GM12878 (cell line): Measurements from ENCODE around the gene GALNTL6. TPM values are rescaled to one million over a fixed set of nuclear protein-coding genes. Genes with fewer than 3 reads are reported as not detected.

Source experiments
- ATAC-seq: fragments of 200-7000 bp; cut with Tn5 transposase; 3 replicates; pipeline ENCODE4 v1.9.1; 2020; ENCODE audit warnings: mild to moderate bottlenecking, moderate library complexity
- BruUV-seq: library from RNA; stranded (reverse); fragments of 400-500 nt; replicated peaks from 2 replicates; lab custom pipeline; 2021; lab: Mats Ljungman, UMichigan
- CTCF ChIA-PET: fragments of 300-600 bp; sonication (Branson Sonifier 250); formaldehyde crosslinking; extraction: SDS; loops from one replicate; lab custom pipeline; 2021; ENCODE audit warnings: inconsistent platforms; lab: Yijun Ruan, JAX
- POLR2A ChIA-PET: fragments of 350-600 bp; formaldehyde crosslinking; extraction: SDS; loops from one replicate; lab custom pipeline; 2021; ENCODE audit warnings: inconsistent platforms; lab: Charles Lee
- RAD21 ChIA-PET: fragments of 300-600 bp; sonication (Branson Sonifier 250); formaldehyde crosslinking; loops from one replicate; lab custom pipeline; 2023; ENCODE audit warnings: antibody characterized with exemption; ENCODE audit not compliant: unreplicated experiment; lab: Charles Lee
- SMC1A ChIA-PET: fragments of 300-600 bp; sonication (Branson Sonifier 250); formaldehyde crosslinking; loops from one replicate; lab custom pipeline; 2023; ENCODE audit not compliant: unreplicated experiment, uncharacterized antibody; lab: Charles Lee
- DNase-seq: peaks from one replicate; pipeline ENCODE4 v3.0.0-alpha.2; 2011; ENCODE audit warnings: low read depth, low spot score
- FAIRE-seq: peaks from 3 replicates; lab custom pipeline; 2011; peaks lifted over from hg19 to GRCh38; lab: Jason Lieb, UNC
- H2AFZ ChIP-seq: 2 replicates; pipeline ENCODE4 v1.6.0; 2011; ENCODE audit warnings: low read depth, low read length, control low read depth; ENCODE audit not compliant: control insufficient read depth
- H3K27ac ChIP-seq: 2 replicates; pipeline ENCODE4 v1.5.1; 2011; ENCODE audit warnings: control low read depth; ENCODE audit not compliant: control insufficient read depth, insufficient read depth
- H3K27me3 ChIP-seq, 2 experiments: replicated peaks in 1 of 2; 2 replicates each; pipeline versions ENCODE4 v1.6.0 to v1.6.1; 2011; ENCODE audit warnings: low read length in 1 of 2; ENCODE audit not compliant: control insufficient read depth in 2 of 2, insufficient read depth in 2 of 2
- H3K36me3 ChIP-seq, 2 experiments: 2 replicates each; pipeline ENCODE4 v1.5.1; 2011; ENCODE audit warnings: low read length in 1 of 2; ENCODE audit not compliant: control insufficient read depth in 2 of 2, insufficient read depth in 2 of 2
- H3K4me1 ChIP-seq: 2 replicates; pipeline ENCODE4 v1.6.1; 2011; ENCODE audit warnings: mild to moderate bottlenecking, low read length, moderate library complexity, mixed read lengths; ENCODE audit not compliant: control insufficient read depth, insufficient read depth
- H3K4me2 ChIP-seq: 2 replicates; pipeline ENCODE4 v1.6.0; 2011; ENCODE audit warnings: control low read depth; ENCODE audit not compliant: control insufficient read depth, insufficient read depth
- H3K4me3 ChIP-seq: fragments of 200-600 bp; sonication (generic); 2 replicates; pipeline ENCODE4 v1.5.1; 2016
- H3K79me2 ChIP-seq: 2 replicates; pipeline ENCODE4 v1.6.0; 2011; ENCODE audit warnings: low read length; ENCODE audit not compliant: control insufficient read depth, insufficient read depth
- H3K9ac ChIP-seq: 2 replicates; pipeline ENCODE4 v1.8.0; 2011; ENCODE audit warnings: low read length, control low read depth, mixed read lengths; ENCODE audit not compliant: control insufficient read depth, insufficient read depth
- H3K9me3 ChIP-seq: replicated peaks from 3 replicates; pipeline ENCODE4 v1.5.1; 2011; ENCODE audit warnings: mild to moderate bottlenecking, low read length; ENCODE audit not compliant: control insufficient read depth, insufficient read depth
- H4K20me1 ChIP-seq: 2 replicates; pipeline ENCODE4 v1.6.0; 2011; ENCODE audit not compliant: control insufficient read depth, insufficient read depth
- FOS ChIP-seq: IDR thresholded peaks from 3 replicates; pipeline ENCODE4 v1.6.1; 2011; ENCODE audit warnings: borderline replicate concordance; ENCODE audit not compliant: insufficient read length; ENCODE audit errors: extremely low read depth
- HDGF ChIP-seq: fragments of 450-650 bp; IDR thresholded peaks from 2 replicates; pipeline ENCODE4 v1.6.1; 2016; ENCODE audit warnings: antibody characterized with exemption
- JUNB ChIP-seq: IDR thresholded peaks from 2 replicates; pipeline ENCODE4 v1.6.1; 2016; ENCODE audit warnings: antibody characterized with exemption, mild to moderate bottlenecking
- MTA3 ChIP-seq: IDR thresholded peaks from 2 replicates; pipeline ENCODE4 v1.6.1; 2012; ENCODE audit warnings: low read length, inconsistent platforms, borderline replicate concordance
- NR2C2 ChIP-seq: IDR thresholded peaks from 2 replicates; pipeline ENCODE4 v1.6.1; 2011; ENCODE audit warnings: borderline replicate concordance, low read depth; ENCODE audit not compliant: control insufficient read depth, insufficient read length
- PKNOX1 ChIP-seq: fragments of 450-650 bp; IDR thresholded peaks from 2 replicates; pipeline ENCODE4 v1.6.1; 2016; ENCODE audit warnings: mild to moderate bottlenecking
- POLR2A ChIP-seq: IDR thresholded peaks from 2 replicates; pipeline ENCODE4 v1.6.1; 2011; ENCODE audit warnings: low read depth, mild to moderate bottlenecking, low read length
- RCOR1 ChIP-seq: conservative IDR thresholded peaks from 2 replicates; pipeline ENCODE4 v1.6.1; 2012; ENCODE audit warnings: low read depth, low read length, improper control_type of control experiment
- REST ChIP-seq: IDR thresholded peaks from 2 replicates; pipeline ENCODE4 v1.6.1; 2012; ENCODE audit warnings: mild to moderate bottlenecking, low read depth, low read length
- SKIL ChIP-seq: fragments of 450-650 bp; IDR thresholded peaks from 2 replicates; pipeline ENCODE4 v1.6.1; 2017; ENCODE audit warnings: mild to moderate bottlenecking, low read depth, inconsistent platforms; ENCODE audit not compliant: poor library complexity, severe bottlenecking
- SMAD5 ChIP-seq: IDR thresholded peaks from 2 replicates; pipeline ENCODE4 v1.6.1; 2016; ENCODE audit warnings: antibody characterized with exemption, low read depth
- SP1 ChIP-seq: IDR thresholded peaks from one replicate; pipeline ENCODE4 v1.6.1; 2011; ENCODE audit warnings: low read depth, low read length
- SRF ChIP-seq, 2 experiments: IDR thresholded peaks; 2 replicates each; pipeline ENCODE4 v1.6.1; 2011; ENCODE audit warnings: low read depth in 2 of 2, low read length in 2 of 2, mild to moderate bottlenecking in 1 of 2, moderate library complexity in 1 of 2
- ZBTB33 ChIP-seq: fragments of 450-650 bp; IDR thresholded peaks from 2 replicates; pipeline ENCODE4 v1.6.1; 2017; ENCODE audit warnings: mild to moderate bottlenecking
- WGBS: methylation state at CpG from one replicate; pipeline ENCODE4 v1.1.6; 2016; ENCODE audit warnings: low lambda C conversion rate; ENCODE audit not compliant: insufficient replicate concordance, insufficient coverage; ENCODE audit errors: missing lambda C conversion rate; 5-methylcytosine and 5-hydroxymethylcytosine counted together
- in situ Hi-C: fragments of 300-500 bp; cut with MboI; formaldehyde crosslinking; loops from 9 replicates; pipeline ENCODE4 v1.14.3; 2018; ENCODE audit warnings: mixed read lengths
- intact Hi-C: fragments of 100-400 bp; cut with micrococcal nuclease; formaldehyde crosslinking; loops from one replicate; pipeline ENCODE4 v1.14.2; 2022; ENCODE audit not compliant: unreplicated experiment
- polyA plus RNA-seq, 11 experiments: library from polyadenylated mRNA; depleted of rRNA in 4 of 11; unstranded in 6 of 11; stranded (reverse) in 5 of 11; fragments of >200 nt; fragmentation: Nextera tagmentation in 4 of 11; fragmentation: Illumina TruSeq in 1 of 11; extraction: Ambion mirVana in 4 of 11; extraction: Trizol in 1 of 11; gene quantifications; 1 replicate in 1 of 11; 2 replicates in 10 of 11; pipeline versions ENCODE4 v1.2.1 to v1.2.3, GENCODE V29; 2011 to 2016; ENCODE audit warnings: inconsistent platforms in 2 of 11, missing spikeins in 2 of 11, low read depth in 1 of 11
- total RNA-seq, 4 experiments: library from RNA; depleted of rRNA in 3 of 4; stranded (reverse); fragments of >200 nt in 3 of 4; fragmentation: Illumina TruSeq in 1 of 4; extraction: Trizol in 1 of 4; gene quantifications; 2 replicates each; pipeline versions ENCODE4 v1.2.1 to v1.2.3, GENCODE V29; 2013 to 2021

Gene GALNTL6
- total and polyA plus RNA-seq, 10 of the 15 experiments (the other 5 are each of a cell fraction or from before 2014, with no cell fraction given), result 0.01 to 0.29 TPM; not detected in 8

- Histone ChIP-seq H3K36me3 (no peaks in the 10 kb centered on the region), H3K9ac (no peak overlapping the region), H2AFZ (no peak overlapping the region)
- WGBS, result 44% methylated on average over 5 of the region's 5 CpGs
- TF ChIP-seq RCOR1 (no peak), HDGF (no peak), SP1 (no peak), SKIL (no peak), POLR2A (no peak), FOS (no peak), PKNOX1 (no peak), MTA3 (no peak), JUNB (no peak), REST (no peak), ZBTB33 (no peak), SRF (IDR thresholded peaks at IDR 0.05; ENCODE audit: low read depth in 2 of 2, low read length in 2 of 2) (no peak), SMAD5 (no peak), NR2C2 (no peak)
- TF ChIP-seq, all 136 proteins: peak for 0
- H3K9me3 ChIP-seq, result no peaks in the 10 kb centered on the region
- in situ Hi-C loops (no loop called here), intact Hi-C loops (no loop called here)
- BruUV-seq, result no TSS peak
- RAD21 ChIA-PET, result no interaction called here
- no peak overlapping the region for H3K4me2 ChIP-seq
- H3K27ac ChIP-seq, result no peak overlapping the region
- SMC1A ChIA-PET, result no interaction called here
- H4K20me1 ChIP-seq, result no peaks in the 10 kb centered on the region
- no peaks in the 10 kb centered on the region for H3K79me2 ChIP-seq
- POLR2A ChIA-PET, result no interaction called here
- ATAC-seq (no peak), DNase-seq (no peak), FAIRE-seq (no peak)
- CTCF ChIA-PET, result no interaction called here
- H3K27me3 ChIP-seq, result no peaks in the 10 kb centered on the region
- no peaks in the 10 kb centered on the region for H3K4me1 ChIP-seq
- H3K4me3 ChIP-seq, result no peak overlapping the region
These were observed 806.0 kb downstream of the GALNTL6 start for GRCh38 chr4:172619218-172619617.
